ENCODE data around the gene FIBIN.

- TF ChIP-seq HDGF (IDR thresholded peaks at IDR 0.05; ENCODE audit: borderline replicate concordance), result no peak
- TF ChIP-seq FOXM1 (IDR thresholded peaks at IDR 0.05; ENCODE audit: borderline replicate concordance), result no peak
- TF ChIP-seq L3MBTL2 (conservative IDR thresholded peaks at IDR 0.05), result no peak
- TF ChIP-seq SP1 (IDR thresholded peaks at IDR 0.05), result no peak
- no peak for TF ChIP-seq FOXA1 (IDR thresholded peaks at IDR 0.05)
Observed at GRCh38 chr11:27018902-27019529, 25.1 kb downstream of the FIBIN start.

All from HEK293T (cell line).